GM21390 (cell line): ENCODE results near the gene TMEM170B.
"Not testable (repeated sequence)": the region's sequence is repeated elsewhere in the genome, so short reads cannot be mapped to it uniquely, and the experiment has no call there.

Experiments
- ATAC-seq: cut with Tn5 transposase; IDR thresholded peaks from one replicate; pipeline ENCODE4 v1.9.1; 2021; ENCODE audit not compliant: unreplicated experiment

The TMEM170B gene

GRCh38 chr6:11527274-11527870 is 10.2 kb upstream of the TMEM170B start:
- no peak for ATAC-seq

GRCh38 chr6:11528996-11529395 is 8.6 kb upstream of the TMEM170B start:
- no peak for ATAC-seq

GRCh38 chr6:11532097-11532496 is 5.5 kb upstream of the TMEM170B start:
- no peak for ATAC-seq

- ATAC-seq: no peak
These were observed 3.0 kb upstream of the TMEM170B start for GRCh38 chr6:11534561-11534960.

DNA sequence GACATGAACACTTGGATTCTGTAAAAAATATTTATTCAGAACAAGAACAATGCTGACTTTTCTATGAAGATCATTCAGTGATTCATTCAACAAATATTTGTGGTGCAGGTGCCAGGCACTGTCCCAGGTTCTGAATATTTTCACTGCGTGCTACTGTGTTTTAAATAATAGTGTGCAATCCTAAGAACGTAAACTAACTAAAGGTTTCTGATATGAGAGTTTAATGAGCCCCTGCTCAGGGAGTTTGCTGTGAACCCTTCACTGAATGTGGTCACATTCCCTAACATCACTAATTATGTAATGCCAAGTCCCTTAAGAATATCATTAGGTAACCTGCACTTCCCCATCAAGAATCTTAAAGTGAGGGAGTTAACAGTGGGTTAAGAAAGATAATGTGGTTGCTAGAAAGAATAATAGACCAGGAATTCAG is 1.7 kb upstream of the TMEM170B start:
- no peak for ATAC-seq

DNA sequence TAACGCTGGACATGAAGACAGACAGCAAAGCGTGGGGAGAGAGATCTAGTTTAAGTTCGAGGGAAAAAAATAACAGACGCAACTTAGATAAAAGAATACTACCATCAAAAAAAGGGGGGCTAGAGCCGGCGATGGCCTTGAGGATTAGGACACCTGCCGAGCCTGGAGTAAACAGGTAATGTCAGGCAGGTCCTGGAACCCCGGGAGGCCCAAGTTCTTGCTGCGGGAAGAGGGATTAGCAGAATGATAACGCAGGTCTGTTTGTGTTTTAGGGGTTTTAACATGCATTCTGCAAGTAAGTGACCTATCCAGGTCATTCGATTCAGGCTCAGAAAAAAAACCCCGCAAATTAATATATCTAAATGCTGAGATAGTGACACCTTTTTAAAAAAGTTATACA is 754 bp upstream of the TMEM170B start:
- no peak for ATAC-seq

GRCh38 chr6:11538052-11538818 is 686 bp downstream of the TMEM170B start:
- ATAC-seq: peak; percentile 20

DNA sequence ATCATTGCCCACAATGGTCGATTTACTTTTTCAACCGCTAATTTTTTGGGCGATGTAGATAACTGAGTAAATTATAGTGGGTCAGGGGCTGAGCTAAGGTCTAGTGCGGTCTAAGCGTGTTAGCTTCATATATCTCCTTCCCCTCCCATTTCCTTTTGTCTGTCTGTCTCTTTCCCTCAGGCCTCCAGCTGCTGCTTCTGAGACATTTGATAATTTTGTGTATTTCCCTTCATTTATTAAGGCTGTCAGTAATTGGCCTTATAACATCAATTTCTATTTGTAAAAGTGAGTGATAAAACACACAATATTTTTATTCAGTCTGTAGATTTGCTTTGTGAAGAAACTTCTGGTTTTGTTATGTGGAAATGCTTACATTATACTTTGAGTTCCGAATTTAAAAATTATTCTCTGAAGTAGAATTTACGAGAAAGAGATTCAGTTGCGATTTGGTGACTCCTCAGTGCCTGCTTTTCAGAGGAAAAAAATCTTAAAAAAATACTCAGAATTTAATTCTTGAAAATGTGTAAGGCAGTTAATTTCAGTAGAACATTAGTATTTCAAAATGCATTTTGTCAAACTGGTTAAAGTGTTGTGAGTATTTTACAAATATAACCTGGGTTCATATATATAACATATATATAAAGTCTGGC is 1.4 kb downstream of the TMEM170B start:
- ATAC-seq: no peak

DNA sequence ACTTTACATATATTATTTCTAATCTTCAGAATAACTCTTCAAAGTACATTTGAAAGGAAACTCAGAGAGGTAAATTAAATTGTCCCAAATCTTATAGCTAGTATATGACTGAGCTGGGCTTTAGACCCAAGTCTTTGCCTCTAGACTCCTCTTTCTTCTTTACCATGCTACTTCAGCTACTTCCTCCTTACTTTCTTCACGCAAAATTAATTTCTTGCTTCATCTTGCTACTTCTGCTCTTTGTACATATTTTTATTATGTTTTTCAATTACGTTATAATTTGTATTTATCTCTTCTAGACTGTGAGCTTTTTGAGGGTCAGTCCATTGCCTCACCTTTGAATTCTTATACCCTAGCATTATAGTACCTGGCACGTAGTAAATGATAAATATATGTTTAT is 5.3 kb downstream of the TMEM170B start:
- ATAC-seq: no peak

- no peak for ATAC-seq
These were observed 6.5 kb downstream of the TMEM170B start for GRCh38 chr6:11543919-11544518.

- not testable (repeated sequence) for ATAC-seq
These were observed 10.3 kb downstream of the TMEM170B start for GRCh38 chr6:11547846-11548245.

DNA sequence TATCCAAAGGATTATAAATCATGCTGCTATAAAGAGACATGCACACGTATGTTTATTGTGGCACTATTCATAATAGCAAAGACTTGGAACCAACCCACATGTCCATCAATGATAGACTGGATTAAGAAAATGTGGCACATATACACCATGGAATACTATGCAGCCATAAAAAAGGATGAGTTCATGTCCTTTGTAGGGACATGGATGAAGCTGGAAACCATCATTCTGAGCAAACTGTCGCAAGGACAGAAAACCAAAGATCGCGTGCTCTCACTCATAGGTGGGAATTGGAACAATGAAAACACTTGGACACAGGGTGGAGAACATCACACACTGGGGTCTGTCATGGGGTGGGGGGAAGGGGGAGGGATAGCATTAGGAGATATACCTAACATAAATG is 11.0 kb downstream of the TMEM170B start:
- not testable (repeated sequence) for ATAC-seq

- no peak for ATAC-seq
These were observed 13.5 kb downstream of the TMEM170B start for GRCh38 chr6:11551053-11551452.

DNA sequence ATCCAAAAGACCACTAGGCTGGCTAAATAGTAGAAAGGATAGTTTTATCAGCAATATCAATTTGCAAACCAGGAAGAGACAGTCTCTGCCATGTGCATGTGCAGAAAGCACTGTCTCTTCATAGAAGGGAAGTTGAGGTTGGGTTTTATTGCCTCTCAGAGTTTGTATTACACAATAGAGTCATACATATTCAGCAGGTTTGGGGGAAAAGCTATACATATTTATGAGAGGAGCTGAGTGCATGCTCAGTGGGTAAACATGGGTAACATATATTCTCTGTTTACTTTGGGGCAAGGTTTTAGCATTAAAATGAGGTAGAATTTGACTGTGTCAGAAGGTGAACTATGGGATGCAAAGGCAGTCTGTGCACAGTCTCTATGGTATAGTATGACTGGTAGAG is 14.9 kb downstream of the TMEM170B start:
- ATAC-seq: no peak

DNA sequence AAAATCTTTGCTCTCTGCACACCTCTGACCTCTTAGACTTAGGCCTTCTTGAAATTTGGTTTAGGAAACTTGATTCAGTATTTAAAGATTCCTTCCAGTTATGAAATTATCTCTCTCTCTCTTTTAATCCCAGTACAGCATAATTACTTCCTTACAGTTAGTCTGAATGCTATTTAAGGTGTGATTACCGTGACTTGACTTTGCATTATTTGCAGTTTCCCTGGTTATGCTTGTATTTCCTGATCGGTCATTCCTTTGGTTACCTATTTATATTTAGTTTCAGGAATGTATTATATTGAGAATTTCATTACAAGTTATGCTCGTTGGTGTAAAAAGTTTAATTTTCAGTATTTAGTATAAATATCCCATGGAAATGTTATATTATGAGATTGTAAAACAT is 16.3 kb downstream of the TMEM170B start:
- ATAC-seq: no peak

DNA sequence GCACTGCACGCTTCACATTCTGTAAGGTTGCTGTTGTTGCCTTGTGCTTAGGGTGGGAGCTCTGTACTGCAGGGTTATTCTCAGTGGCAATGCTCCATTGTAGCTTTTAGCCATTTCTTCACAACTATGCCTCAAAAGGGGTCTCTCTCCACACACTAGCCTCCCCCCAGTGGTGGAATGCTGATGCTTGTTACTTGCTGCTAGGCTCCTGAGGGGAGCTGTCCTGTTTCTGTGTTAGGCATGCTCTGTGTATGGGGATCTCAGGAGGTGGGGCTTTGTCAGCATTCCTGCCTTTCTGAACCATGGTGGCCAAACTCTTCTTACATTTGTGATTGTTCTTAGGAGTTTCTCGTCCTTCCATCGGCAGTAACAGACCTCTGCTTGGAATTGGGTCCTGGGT is 18.8 kb downstream of the TMEM170B start:
- no peak for ATAC-seq

DNA sequence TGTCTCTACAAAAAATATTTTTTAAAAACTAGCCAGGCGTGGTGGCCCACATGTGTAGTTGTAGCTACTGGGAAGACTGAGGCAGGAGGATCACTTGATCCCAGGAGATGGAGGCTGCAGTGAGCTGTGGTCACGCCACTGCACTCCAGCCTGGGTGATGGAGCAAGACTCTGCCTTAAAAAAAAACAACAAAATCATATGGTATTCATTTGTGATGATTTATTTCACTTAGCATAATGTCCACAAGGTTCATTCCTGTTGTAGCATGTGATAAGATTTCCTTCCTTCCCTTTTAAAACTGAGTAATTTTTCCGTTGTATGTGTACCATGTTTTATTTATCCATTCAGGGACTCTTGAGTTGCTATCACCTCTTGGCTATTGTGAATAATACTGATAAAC is 26.2 kb downstream of the TMEM170B start:
- no peak for ATAC-seq

DNA sequence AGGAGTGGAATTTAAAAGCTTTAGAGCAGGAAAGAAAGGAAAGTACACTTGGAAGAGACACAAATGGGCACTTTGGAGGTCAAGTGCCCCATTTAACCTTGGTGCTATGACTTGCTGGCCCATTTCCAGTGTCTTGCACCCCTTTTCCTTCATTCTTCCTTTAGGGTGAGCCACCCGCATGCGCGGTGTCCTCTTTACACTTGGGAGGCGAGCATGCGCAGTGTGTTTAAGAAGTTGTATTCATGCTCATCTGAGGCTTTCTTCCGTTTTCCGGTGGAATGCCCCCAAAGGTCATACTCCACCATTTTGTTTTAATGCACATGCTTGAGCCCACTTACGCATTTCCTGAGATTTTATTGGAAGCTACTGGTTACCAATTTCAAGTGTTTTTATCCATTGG is 29.1 kb downstream of the TMEM170B start:
- ATAC-seq: no peak

DNA sequence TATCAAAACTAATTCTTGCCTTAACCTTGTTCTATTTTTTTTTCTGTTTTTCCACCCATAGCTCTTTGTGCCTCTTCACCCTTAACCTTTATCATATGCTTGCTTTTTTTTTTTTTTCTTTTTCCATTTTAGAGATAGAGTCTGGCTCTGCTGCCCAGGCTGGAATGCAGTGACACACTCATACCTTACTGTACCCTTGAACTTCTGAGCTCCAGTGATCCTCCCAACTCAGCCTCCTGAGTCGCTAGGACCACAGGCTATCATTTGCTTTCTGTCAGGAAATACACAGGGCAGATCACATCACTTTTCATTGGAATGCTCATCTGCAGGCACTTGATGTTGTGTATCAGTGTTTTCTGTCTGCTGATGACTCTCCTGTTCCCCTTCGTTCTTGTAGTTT is 33.5 kb downstream of the TMEM170B start:
- ATAC-seq: no peak

GRCh38 chr6:11575408-11576033 is 38.0 kb downstream of the TMEM170B start:
- peak; percentile 99 for ATAC-seq

DNA sequence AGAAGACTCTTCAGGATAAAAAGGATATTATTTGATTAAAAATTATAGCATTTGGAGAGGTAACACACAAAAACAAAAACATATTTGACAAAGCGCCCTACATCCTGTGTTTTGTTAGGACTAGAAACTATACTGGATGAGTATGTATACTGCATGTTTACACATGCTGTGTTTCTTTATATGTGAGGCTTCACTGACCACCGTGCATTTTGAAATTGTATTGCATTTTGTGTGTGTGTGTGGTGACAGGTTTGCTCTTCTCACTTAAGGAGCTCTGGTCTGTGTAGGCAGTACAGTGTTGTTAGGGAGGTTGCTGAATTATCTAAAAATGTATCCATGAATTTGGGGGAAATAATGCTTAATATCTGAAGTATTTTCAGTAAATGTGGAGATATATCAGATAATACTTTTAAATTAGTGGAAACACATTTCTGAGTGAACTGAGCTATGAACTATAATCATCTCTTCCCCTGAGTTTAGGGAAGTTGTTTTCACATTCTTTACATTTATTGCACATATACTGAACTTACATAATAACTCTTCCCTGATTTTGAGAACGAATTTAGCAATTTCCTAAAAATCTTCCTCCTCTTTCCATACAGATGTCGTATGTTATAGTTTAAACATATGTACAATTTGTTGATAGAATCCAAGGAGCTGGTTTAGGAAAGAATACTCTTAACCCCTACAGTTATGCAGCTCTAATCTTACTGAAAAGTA is 43.3 kb downstream of the TMEM170B start:
- no peak for ATAC-seq
